ENCODE results near the gene DDX1. TPM values are rescaled to one million over a fixed set of nuclear protein-coding genes. Genes with fewer than 3 reads are reported as not detected.

The DDX1 gene
- total RNA-seq, 1 donor from 2014 or later = 48.1 TPM

- H3K4me1 ChIP-seq = no peaks in the 10 kb centered on the region
- peaks cover 0 to 84% of the 10 kb centered on the region in 2 donors for H3K36me3 ChIP-seq
- no peaks in the 10 kb centered on the region for H3K9me3 ChIP-seq
- intact Hi-C loops (cut with DNase I) = no loop called here
- H3K27me3 ChIP-seq = no peaks in the 10 kb centered on the region
- TF ChIP-seq, protein P1, sequence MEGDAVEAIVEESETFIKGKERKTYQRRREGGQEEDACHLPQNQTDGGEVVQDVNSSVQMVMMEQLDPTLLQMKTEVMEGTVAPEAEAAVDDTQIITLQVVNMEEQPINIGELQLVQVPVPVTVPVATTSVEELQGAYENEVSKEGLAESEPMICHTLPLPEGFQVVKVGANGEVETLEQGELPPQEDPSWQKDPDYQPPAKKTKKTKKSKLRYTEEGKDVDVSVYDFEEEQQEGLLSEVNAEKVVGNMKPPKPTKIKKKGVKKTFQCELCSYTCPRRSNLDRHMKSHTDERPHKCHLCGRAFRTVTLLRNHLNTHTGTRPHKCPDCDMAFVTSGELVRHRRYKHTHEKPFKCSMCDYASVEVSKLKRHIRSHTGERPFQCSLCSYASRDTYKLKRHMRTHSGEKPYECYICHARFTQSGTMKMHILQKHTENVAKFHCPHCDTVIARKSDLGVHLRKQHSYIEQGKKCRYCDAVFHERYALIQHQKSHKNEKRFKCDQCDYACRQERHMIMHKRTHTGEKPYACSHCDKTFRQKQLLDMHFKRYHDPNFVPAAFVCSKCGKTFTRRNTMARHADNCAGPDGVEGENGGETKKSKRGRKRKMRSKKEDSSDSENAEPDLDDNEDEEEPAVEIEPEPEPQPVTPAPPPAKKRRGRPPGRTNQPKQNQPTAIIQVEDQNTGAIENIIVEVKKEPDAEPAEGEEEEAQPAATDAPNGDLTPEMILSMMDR (IDR thresholded peaks at IDR 0.05) = no peak
- TF ChIP-seq POLR2AphosphoS5 (IDR thresholded peaks at IDR 0.05; ENCODE audit: insufficient read depth in 1 of 2, low read depth in 1 of 2) (no peak), POLR2A (IDR thresholded peaks at IDR 0.05) (no peak)
- DNase-seq (ENCODE audit: extremely low spot score in 2 of 2) = no peak
- no peak overlapping the region for H3K4me3 ChIP-seq
- no peak overlapping the region for H3K27ac ChIP-seq
These were observed 15.1 kb downstream of the DDX1 start for GRCh38 chr2:15606481-15607441.

DNA sequence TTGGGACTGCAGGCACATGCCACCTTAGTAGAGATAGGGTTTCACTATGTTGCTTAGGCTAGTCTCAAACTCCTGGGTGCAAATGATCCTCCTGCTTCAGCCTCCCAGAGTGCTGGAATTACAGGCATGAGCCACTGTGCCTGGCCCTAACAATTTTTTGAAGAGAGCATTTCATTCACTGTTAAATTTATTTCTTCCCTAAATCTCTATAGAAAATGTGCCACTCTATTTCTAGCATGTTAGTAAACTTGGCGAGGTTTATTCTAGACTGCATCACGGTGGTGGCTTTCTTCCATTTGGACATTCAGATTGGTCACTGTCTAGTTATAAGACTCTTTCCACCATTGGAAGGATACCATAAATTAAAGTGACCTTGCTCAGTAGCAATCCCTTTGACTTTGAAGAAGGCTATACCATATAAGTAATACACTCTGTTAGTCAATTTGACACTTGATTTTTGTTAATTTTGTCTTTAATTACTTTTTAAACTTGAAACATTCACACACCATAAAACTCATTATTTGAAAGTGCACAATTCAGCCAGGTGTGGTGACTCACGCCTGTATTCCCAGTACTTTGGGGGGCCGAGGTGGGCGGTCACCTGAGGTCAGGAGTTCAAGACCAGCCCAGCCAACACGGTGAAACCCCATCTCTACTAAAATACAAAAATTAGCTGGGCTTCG, 16.2 kb downstream of the DDX1 start:
- intact Hi-C loops (cut with DNase I) = no loop called here
- Histone ChIP-seq H3K36me3 (peaks cover 0 to 73% of the 10 kb centered on the region in 2 donors), H3K27ac (no peak overlapping the region), H3K4me1 (no peaks in the 10 kb centered on the region), H3K4me3 (no peak overlapping the region), H3K27me3 (no peaks in the 10 kb centered on the region), H3K9me3 (no peaks in the 10 kb centered on the region)
- TF ChIP-seq POLR2A (IDR thresholded peaks at IDR 0.05) (no peak), POLR2AphosphoS5 (IDR thresholded peaks at IDR 0.05; ENCODE audit: insufficient read depth in 1 of 2, low read depth in 1 of 2) (no peak)
- TF ChIP-seq, protein P1 (IDR thresholded peaks at IDR 0.05) = no peak
- DNase-seq (ENCODE audit: extremely low spot score in 2 of 2) = no peak

GRCh38 chr2:15608392-15608761, 16.7 kb downstream of the DDX1 start:
- Histone ChIP-seq H3K4me1 (no peaks in the 10 kb centered on the region), H3K9me3 (no peaks in the 10 kb centered on the region), H3K27ac (no peak overlapping the region), H3K36me3 (peaks cover 0 to 70% of the 10 kb centered on the region in 2 donors), H3K4me3 (no peak overlapping the region), H3K27me3 (no peaks in the 10 kb centered on the region)
- TF ChIP-seq, protein P1 (IDR thresholded peaks at IDR 0.05) = no peak
- TF ChIP-seq POLR2A (IDR thresholded peaks at IDR 0.05) = no peak
- TF ChIP-seq POLR2AphosphoS5 (IDR thresholded peaks at IDR 0.05; ENCODE audit: insufficient read depth in 1 of 2, low read depth in 1 of 2) = no peak
- intact Hi-C loops (cut with DNase I) = no loop called here
- DNase-seq (ENCODE audit: extremely low spot score in 2 of 2) = no peak

- H3K36me3 ChIP-seq = peaks cover 0 to 61% of the 10 kb centered on the region in 2 donors
- no peak for DNase-seq (ENCODE audit: extremely low spot score in 2 of 2)
- no peaks in the 10 kb centered on the region for H3K4me1 ChIP-seq
- no peaks in the 10 kb centered on the region for H3K9me3 ChIP-seq
- no peak overlapping the region for H3K27ac ChIP-seq
- intact Hi-C loops (cut with DNase I) = no loop called here
- TF ChIP-seq POLR2AphosphoS5 (IDR thresholded peaks at IDR 0.05; ENCODE audit: insufficient read depth in 1 of 2, low read depth in 1 of 2) (no peak), POLR2A (IDR thresholded peaks at IDR 0.05) (no peak)
- TF ChIP-seq, protein P1 (IDR thresholded peaks at IDR 0.05) = no peak
- no peak overlapping the region for H3K4me3 ChIP-seq
- H3K27me3 ChIP-seq = no peaks in the 10 kb centered on the region
These were observed 17.8 kb downstream of the DDX1 start for GRCh38 chr2:15609341-15610042.
